ENCODE data around the gene SLC28A1. TPM values are rescaled to one million over a fixed set of nuclear protein-coding genes. Genes with fewer than 3 reads are reported as not detected.

Gene SLC28A1
- total RNA-seq, 1 experiment from 2014 or later = not detected

DNA sequence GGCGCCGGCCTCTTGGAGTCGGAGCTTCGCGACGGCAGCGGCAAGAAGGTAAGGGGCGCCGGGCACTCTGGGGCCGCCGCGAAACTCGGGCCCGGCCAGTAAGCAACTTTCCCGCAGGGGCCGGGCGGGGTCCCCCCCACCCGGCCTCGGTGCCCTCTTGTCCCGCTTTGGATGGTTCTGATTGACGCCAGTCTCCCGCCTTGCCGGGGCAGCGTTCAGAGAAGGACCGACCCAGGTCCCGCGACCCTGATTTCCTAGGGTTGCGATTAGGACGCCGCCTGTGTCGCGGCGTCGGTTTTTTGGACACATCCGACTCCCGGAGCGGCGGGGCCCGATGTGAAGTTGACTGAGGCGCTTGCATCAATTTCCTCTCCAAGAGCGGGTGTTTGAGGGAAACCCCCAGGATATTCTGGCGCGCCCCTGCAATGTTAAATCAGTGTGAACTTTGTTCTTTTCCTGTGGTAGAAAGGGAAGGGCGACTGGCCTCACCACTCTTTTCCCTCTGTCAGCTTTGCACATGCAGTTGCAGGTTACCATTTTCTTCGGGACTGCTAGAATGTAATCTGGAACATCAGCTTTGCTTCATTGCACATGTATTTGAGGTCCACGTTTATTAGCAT, 97.9 kb downstream of the SLC28A1 start:
- ATAC-seq = no peak
- no peak overlapping the region for H2AFZ ChIP-seq (ENCODE audit: low read depth, low read length, poor library complexity, severe bottlenecking)
- H3K27ac ChIP-seq (ENCODE audit: low read depth, low read length) = peak overlapping the region; percentile 91
- H4K20me1 ChIP-seq (ENCODE audit: insufficient read depth) = peaks cover 7% of the 10 kb centered on the region; the same call in 1 of the 2 replicates
- no peaks in the 10 kb centered on the region for H3K36me3 ChIP-seq (ENCODE audit: control insufficient read depth in 1 of 2, insufficient read depth in 2 of 2, low read length in 2 of 2)
- no TSS peak for BruUV-seq (replicated peaks)
- peak overlapping the region; percentile 92 for H3K4me2 ChIP-seq (ENCODE audit: low read length)
- no peak for TF ChIP-seq EGR1 (IDR thresholded peaks at IDR 0.05; ENCODE audit: low read depth)
- TF ChIP-seq, protein P1, sequence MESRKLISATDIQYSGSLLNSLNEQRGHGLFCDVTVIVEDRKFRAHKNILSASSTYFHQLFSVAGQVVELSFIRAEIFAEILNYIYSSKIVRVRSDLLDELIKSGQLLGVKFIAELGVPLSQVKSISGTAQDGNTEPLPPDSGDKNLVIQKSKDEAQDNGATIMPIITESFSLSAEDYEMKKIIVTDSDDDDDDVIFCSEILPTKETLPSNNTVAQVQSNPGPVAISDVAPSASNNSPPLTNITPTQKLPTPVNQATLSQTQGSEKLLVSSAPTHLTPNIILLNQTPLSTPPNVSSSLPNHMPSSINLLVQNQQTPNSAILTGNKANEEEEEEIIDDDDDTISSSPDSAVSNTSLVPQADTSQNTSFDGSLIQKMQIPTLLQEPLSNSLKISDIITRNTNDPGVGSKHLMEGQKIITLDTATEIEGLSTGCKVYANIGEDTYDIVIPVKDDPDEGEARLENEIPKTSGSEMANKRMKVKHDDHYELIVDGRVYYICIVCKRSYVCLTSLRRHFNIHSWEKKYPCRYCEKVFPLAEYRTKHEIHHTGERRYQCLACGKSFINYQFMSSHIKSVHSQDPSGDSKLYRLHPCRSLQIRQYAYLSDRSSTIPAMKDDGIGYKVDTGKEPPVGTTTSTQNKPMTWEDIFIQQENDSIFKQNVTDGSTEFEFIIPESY (IDR thresholded peaks at IDR 0.05; ENCODE audit: extremely low read depth, insufficient replicate concordance, low read length) = no peak
- TF ChIP-seq EZH2 (IDR thresholded peaks at IDR 0.05) = no peak
- TF ChIP-seq SP1 (IDR thresholded peaks at IDR 0.05; ENCODE audit: low read depth) = no peak
- TF ChIP-seq SRF (IDR thresholded peaks at IDR 0.05; ENCODE audit: low read depth) = no peak
- no peak for TF ChIP-seq CEBPB (IDR thresholded peaks at IDR 0.05; ENCODE audit: low read depth)
- no peak for TF ChIP-seq FOSL1 (IDR thresholded peaks at IDR 0.05; ENCODE audit: low read depth)
- TF ChIP-seq, protein P2, sequence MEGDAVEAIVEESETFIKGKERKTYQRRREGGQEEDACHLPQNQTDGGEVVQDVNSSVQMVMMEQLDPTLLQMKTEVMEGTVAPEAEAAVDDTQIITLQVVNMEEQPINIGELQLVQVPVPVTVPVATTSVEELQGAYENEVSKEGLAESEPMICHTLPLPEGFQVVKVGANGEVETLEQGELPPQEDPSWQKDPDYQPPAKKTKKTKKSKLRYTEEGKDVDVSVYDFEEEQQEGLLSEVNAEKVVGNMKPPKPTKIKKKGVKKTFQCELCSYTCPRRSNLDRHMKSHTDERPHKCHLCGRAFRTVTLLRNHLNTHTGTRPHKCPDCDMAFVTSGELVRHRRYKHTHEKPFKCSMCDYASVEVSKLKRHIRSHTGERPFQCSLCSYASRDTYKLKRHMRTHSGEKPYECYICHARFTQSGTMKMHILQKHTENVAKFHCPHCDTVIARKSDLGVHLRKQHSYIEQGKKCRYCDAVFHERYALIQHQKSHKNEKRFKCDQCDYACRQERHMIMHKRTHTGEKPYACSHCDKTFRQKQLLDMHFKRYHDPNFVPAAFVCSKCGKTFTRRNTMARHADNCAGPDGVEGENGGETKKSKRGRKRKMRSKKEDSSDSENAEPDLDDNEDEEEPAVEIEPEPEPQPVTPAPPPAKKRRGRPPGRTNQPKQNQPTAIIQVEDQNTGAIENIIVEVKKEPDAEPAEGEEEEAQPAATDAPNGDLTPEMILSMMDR (IDR thresholded peaks at IDR 0.05 in 2 of 3, conservative IDR thresholded peaks at IDR 0.05 in 1 of 3; ENCODE audit: borderline replicate concordance in 1 of 3, insufficient read depth in 1 of 3, low read depth in 2 of 3, low read length in 2 of 3) = no peak
- TF ChIP-seq MAX (IDR thresholded peaks at IDR 0.05) = no peak
- no peak for TF ChIP-seq ATF3 (IDR thresholded peaks at IDR 0.05)
- no peak for TF ChIP-seq POLR2AphosphoS5 (IDR thresholded peaks at IDR 0.05; ENCODE audit: low read depth, low read length)
- no peak for TF ChIP-seq TCF7L2 (IDR thresholded peaks at IDR 0.05; ENCODE audit: borderline replicate concordance, extremely low read depth, insufficient read depth, insufficient read length)
- TF ChIP-seq JUND (IDR thresholded peaks at IDR 0.05) = no peak
- no peak for TF ChIP-seq EZH2phosphoT487 (IDR thresholded peaks at IDR 0.05; ENCODE audit: borderline replicate concordance)
- no peak for TF ChIP-seq CBX3 (IDR thresholded peaks at IDR 0.05; ENCODE audit: low read depth)
- TF ChIP-seq ZFX (IDR thresholded peaks at IDR 0.05) = no peak
- ChIA-PET CTCF (no interaction called here), POLR2A (no interaction called here), RAD21 (ENCODE audit: low non-redundant PET in 1 of 2, low total read pairs in 2 of 2, uncharacterized antibody in 2 of 2, unreplicated experiment in 2 of 2) (no interaction called here)
- H3K27me3 ChIP-seq (ENCODE audit: insufficient read depth, low read length) = no peaks in the 10 kb centered on the region
- H3K79me2 ChIP-seq (ENCODE audit: insufficient read depth, low read length) = peaks cover 52% of the 10 kb centered on the region
- H3K4me3 ChIP-seq (replicated peaks in 1 of 2; ENCODE audit: low read depth in 1 of 2, low read length in 2 of 2) = peak overlapping the region; percentile 66 to 69
- no peak for DNase-seq (ENCODE audit: low read depth, low spot score)
- intact Hi-C loops (cut with micrococcal nuclease) = loop anchor here (2.0 kb wide), 1 partner anchor 62 kb away; no protein-coding TSS in a partner anchor
- H3K9me2 ChIP-seq (ENCODE audit: insufficient read depth) = no peaks in the 10 kb centered on the region
- H3K9me3 ChIP-seq (ENCODE audit: control insufficient read depth in 1 of 2, insufficient read depth in 1 of 2, low read depth in 1 of 2, low read length in 2 of 2) = no peaks in the 10 kb centered on the region
- H3K4me1 ChIP-seq (ENCODE audit: control insufficient read depth in 1 of 2, insufficient read depth in 2 of 2, low read length in 2 of 2) = peaks cover 10 to 31% of the 10 kb centered on the region in 2 experiments; a peak in 3 of 4 replicates
- peak overlapping the region; percentile 81 for H3K9ac ChIP-seq (ENCODE audit: low read length)
